HK-2 (cell line): Measurements from ENCODE around the gene GNAL.
A peak's percentile ranks its signal among the peaks of the same experiment; 100 is the strongest.
"Not testable (repeated sequence)": the region's sequence is repeated elsewhere in the genome, so short reads cannot be mapped to it uniquely, and the experiment has no call there.

Source experiments
- DNase-seq: peaks from one replicate; pipeline ENCODE4 v3.0.0-alpha.2; 2018; ENCODE audit not compliant: unreplicated experiment

The GNAL gene

GRCh38 chr18:11906926-11907874 lies 218.1 kb downstream of the GNAL start:
- DNase-seq: no peak

DNA sequence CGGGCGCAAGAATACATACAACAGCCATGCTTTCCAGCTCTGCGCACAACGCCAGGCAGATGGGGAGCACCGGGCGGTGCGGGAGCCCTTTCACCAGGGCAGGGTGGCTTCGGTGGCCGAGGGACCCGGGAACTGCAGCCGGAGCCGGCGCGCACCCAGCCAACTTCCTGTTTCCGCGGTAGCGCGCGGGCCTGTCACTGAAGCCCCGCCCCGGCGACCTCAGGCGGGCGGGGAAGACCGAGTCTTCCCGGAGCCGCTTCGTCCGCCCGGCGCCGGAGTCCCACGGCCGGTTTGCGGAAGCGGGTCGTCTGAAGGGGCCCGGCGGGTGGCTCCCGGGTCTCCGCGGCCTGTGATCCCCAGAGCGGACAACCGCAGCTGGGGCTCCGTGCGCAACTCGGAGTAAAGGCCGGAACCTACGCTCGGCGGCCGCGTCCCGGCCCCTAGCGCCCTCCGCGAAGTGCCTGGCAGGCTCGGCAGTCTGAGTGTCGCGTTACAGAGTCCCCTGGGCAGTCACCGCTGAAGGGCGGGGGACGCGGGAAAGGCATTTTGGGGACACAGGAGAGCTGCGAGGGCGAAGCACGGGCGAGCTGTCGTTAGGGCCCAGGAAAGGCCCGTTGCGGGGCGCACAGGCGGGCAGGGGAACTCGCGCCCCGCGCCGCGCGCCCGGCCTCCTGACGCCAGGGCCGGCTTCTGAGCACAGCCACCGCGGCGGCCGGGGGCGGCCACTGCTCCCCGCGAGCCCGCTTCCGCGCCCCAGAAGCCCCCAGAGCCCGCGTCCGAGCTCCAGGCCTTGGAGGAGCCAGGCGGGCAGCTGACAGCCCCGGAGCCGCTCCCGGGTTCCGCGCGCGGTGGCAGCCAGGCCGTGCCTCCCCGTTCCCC lies 219.4 kb downstream of the GNAL start, which contains the start of gene MPPE1:
Gene MPPE1 (minus strand): TSS at position 136 of the 879 bp plus-strand sequence. CDS start 11,053 bp downstream, outside the sequence.
- DNase-seq: peak; percentile 67

- DNase-seq: no peak
Measured at GRCh38 chr18:11909061-11909455, 220.0 kb downstream of the GNAL start.

DNA sequence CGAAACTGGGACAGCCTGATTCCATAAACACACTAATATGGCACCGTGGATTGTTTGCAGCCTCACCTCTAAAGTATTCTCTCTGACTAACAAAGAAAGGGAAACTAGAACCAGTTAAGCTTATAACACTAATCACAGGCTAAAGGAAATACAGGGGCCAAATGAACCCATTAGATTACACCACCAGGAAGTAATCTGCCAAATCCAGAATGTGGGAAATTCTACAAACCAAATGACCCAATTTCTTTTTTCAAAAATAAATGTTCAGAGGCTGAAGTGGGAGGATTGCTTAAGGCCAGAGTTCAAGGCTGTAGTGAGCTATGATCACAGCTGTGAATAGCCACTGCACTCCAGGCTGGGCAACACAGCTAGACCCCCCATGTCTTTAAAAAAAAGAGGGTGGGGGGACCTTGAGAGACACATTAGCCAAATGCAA lies 220.5 kb downstream of the GNAL start:
- no peak for DNase-seq

GRCh38 chr18:11916880-11917279 lies 227.8 kb downstream of the GNAL start:
- DNase-seq: not testable (repeated sequence)

DNA sequence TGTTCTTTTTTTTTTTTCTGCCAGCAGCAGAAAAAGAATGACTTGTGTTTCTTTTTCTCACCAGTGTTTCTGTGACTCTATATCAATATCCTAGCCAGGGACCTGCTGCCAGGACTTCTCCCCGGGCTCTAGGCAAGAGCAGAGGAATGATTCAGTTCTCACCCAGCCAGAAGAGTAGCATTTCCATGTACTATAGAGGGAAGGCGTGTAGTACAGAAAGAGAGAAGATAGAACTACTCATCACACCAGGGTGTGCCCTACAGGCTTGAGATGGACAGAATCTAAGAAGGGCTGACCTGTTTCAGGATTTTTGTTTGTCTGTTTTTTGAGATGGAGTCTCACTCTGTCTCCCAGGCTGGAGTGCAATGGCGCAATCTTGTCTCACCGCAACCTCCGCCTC lies 230.5 kb downstream of the GNAL start:
- not testable (repeated sequence) for DNase-seq

DNA sequence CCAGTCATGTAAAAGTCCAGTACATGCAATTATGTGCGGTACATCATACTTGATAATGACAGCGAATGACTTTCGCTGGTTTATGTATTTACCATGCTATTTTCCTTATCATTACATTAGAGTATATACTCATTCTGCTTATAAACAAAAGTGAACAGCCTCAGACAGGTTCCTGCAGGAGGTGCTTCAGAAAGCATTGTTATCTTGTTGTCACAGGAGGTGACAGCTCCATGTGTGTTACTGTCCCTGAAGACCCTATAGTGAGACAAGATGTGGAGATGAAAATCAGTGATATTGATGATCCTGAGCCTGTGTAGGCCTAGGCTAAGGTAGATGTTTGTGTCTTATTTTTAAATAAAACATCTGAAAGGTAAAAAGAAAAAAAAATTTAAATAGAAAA lies 234.4 kb downstream of the GNAL start:
- DNase-seq: no peak

GRCh38 chr18:11925800-11926481 lies 236.9 kb downstream of the GNAL start:
- DNase-seq: no peak

- DNase-seq: no peak
Measured at GRCh38 chr18:11927497-11927896, 238.4 kb downstream of the GNAL start.

GRCh38 chr18:11932393-11932792 lies 243.3 kb downstream of the GNAL start:
- DNase-seq: no peak
